H1 (cell line): Measurements from ENCODE around the gene PRSS36. TPM values are rescaled to one million over a fixed set of nuclear protein-coding genes. Genes with fewer than 3 reads are reported as not detected.

Experiments used
- KDM1A ChIP-seq: fragments of 200-600, 300-600 bp; sonication (generic); IDR thresholded peaks from 2 replicates; pipeline ENCODE4 v1.7.1; 2016; ENCODE audit warnings: mild to moderate bottlenecking, low read length, borderline replicate concordance
- SAP30 ChIP-seq: fragments of 300-600 bp; sonication (generic); IDR thresholded peaks from 2 replicates; pipeline ENCODE4 v1.7.1; 2012; ENCODE audit warnings: low read length, moderate library complexity, mild to moderate bottlenecking, inconsistent platforms; ENCODE audit not compliant: insufficient read depth, insufficient replicate concordance
- polyA plus RNA-seq, 7 experiments: library from polyadenylated mRNA; depleted of rRNA in 3 of 7; stranded (reverse) in 5 of 7; unstranded in 2 of 7; fragments of >200 nt in 5 of 7; fragments of 200-250 nt in 2 of 7; gene quantifications; 1 replicate in 5 of 7; 2 replicates in 1 of 7; 4 replicates in 1 of 7; pipeline versions ENCODE4 v1.2.1 to v1.2.3, GENCODE V29; 2011 to 2013; ENCODE audit warnings: missing spikeins in 2 of 7, mixed read lengths in 2 of 7
- total RNA-seq: library from RNA; stranded (reverse); fragmentation: NEBNext Ultra II Directional; extraction: Animal tissue kit (Norgen Biotek cat#: 25700); gene quantifications from 2 replicates; pipeline ENCODE4 v1.2.1, GENCODE V29; 2021

The PRSS36 gene
- total and polyA plus RNA-seq, 2 of the 8 experiments (the other 6 are each of a cell fraction or from before 2014, with no cell fraction given) = 1.3 to 1.9 TPM

- TF ChIP-seq KDM1A (no peak), SAP30 (no peak)
These were observed 534 bp downstream of the PRSS36 start (continued) for GRCh38 chr16:31149332-31149731.
